ENCODE data around the gene CDC42EP2. TPM values are rescaled to one million over a fixed set of nuclear protein-coding genes. Genes with fewer than 3 reads are reported as not detected.

The CDC42EP2 gene
- total RNA-seq, 1 experiment from 2014 or later: 11.9 TPM

DNA sequence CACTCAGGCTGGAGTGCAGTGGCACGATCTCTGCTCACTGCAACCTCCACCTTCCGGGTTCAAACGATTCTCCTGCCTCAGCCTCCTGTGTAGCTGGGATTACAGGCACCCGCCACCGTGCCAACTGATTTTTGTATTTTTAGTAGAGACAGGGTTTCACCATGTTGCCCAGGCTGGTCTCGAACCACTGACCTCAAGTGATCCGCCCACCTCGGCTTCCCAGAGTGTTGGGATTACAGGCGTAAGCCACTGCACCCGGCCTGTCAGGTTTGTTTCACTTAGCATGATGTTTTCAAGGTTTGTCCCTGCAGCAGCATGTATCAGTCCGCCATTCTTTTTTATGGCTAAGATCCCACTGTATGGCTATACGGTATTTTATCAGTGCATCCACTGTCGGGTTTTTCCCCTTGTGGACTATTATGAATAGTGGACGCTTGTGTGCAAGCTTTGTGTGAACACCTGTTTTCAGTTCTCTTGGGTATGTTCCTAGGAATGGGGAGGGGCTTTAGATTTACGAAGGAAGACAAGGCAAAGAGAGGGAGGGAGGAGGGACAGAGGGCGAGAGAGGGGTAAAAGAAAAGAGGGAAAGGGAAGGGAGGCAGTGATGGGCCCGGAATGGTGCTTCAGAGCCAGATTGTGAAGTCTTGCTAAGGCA lies 13.9 kb upstream of the CDC42EP2 start:
- Mint-ChIP-seq H3K9me3 (no peaks in the 10 kb centered on the region), H3K27ac (no peak overlapping the region; a peak in 1 of 7 replicates)
- DNase-seq: no peak

More for the DNA sequence above, 13.9 kb upstream of the CDC42EP2 start:
- Histone ChIP-seq H3K23me2 (ENCODE audit: insufficient read length, low read depth, low read length, poor library complexity, severe bottlenecking) (no peaks in the 10 kb centered on the region), H3K23ac (ENCODE audit: insufficient read length, low read depth, low read length) (no peak overlapping the region), H3K79me2 (ENCODE audit: insufficient read depth, low read length) (no peaks in the 10 kb centered on the region), H2BK12ac (ENCODE audit: insufficient read length, low read depth, low read length) (no peak overlapping the region), H3K56ac (ENCODE audit: insufficient read length, low read depth, low read length) (no peak overlapping the region), H2BK5ac (ENCODE audit: insufficient read length, low read length) (no peak overlapping the region), H3K9ac (ENCODE audit: extremely low read depth, insufficient read length, low read length) (no peak overlapping the region), H4K5ac (ENCODE audit: insufficient read length, low read depth, low read length) (no peak overlapping the region), H2BK15ac (ENCODE audit: low read depth, low read length) (no peak overlapping the region), H4K8ac (replicated peaks; ENCODE audit: insufficient read length, low read depth, low read length) (no peak overlapping the region), H3K27me3 (ENCODE audit: insufficient read depth, low read length) (no peaks in the 10 kb centered on the region), H2BK120ac (ENCODE audit: low read depth, low read length, poor library complexity, severe bottlenecking) (no peak overlapping the region), H3T11ph (ENCODE audit: low read length) (no peak overlapping the region), H4K91ac (ENCODE audit: insufficient read length, low read depth, low read length) (no peak overlapping the region), H3K4me1 (ENCODE audit: insufficient read depth, low read length) (no peaks in the 10 kb centered on the region), H3K79me1 (ENCODE audit: insufficient read depth, low read depth, low read length, poor library complexity, severe bottlenecking) (no peaks in the 10 kb centered on the region), H3K18ac (ENCODE audit: insufficient read length, low read depth, low read length) (no peak overlapping the region), H2AFZ (ENCODE audit: low read length) (no peak overlapping the region), H3K4me2 (ENCODE audit: insufficient read depth, insufficient read length, low read length) (no peak overlapping the region), H3K9me3 (ENCODE audit: control insufficient read depth, low read depth, low read length) (no peaks in the 10 kb centered on the region), H3K27ac (ENCODE audit: insufficient read length, low read depth, low read length) (no peak overlapping the region), H3K14ac (ENCODE audit: insufficient read depth, low read length) (no peak overlapping the region), H2AK5ac (ENCODE audit: insufficient read length, low read length) (no peak overlapping the region), H4K20me1 (ENCODE audit: control insufficient read depth, insufficient read depth, insufficient read length) (no peaks in the 10 kb centered on the region), H3K4ac (ENCODE audit: low read depth, low read length) (no peak overlapping the region), H2BK20ac (ENCODE audit: low read depth, low read length, poor library complexity, severe bottlenecking) (no peak overlapping the region)
- Mint-ChIP-seq H3K27me3 (ENCODE audit: low read depth) (no peaks in the 10 kb centered on the region; the same call in 1 of the 2 replicates), H3K36me3 (ENCODE audit: insufficient read depth in 1 of 3, low read depth in 3 of 3) (peaks cover 22 to 55% (median 53%) of the 10 kb centered on the region in 3 experiments; a peak in 6 of 7 replicates), H3K4me1 (peaks cover 13 to 21% of the 10 kb centered on the region in 2 experiments), H3K4me3 (no peak overlapping the region; a peak in 2 of 5 replicates)
- TF ChIP-seq, protein P1, sequence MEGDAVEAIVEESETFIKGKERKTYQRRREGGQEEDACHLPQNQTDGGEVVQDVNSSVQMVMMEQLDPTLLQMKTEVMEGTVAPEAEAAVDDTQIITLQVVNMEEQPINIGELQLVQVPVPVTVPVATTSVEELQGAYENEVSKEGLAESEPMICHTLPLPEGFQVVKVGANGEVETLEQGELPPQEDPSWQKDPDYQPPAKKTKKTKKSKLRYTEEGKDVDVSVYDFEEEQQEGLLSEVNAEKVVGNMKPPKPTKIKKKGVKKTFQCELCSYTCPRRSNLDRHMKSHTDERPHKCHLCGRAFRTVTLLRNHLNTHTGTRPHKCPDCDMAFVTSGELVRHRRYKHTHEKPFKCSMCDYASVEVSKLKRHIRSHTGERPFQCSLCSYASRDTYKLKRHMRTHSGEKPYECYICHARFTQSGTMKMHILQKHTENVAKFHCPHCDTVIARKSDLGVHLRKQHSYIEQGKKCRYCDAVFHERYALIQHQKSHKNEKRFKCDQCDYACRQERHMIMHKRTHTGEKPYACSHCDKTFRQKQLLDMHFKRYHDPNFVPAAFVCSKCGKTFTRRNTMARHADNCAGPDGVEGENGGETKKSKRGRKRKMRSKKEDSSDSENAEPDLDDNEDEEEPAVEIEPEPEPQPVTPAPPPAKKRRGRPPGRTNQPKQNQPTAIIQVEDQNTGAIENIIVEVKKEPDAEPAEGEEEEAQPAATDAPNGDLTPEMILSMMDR (conservative IDR thresholded peaks at IDR 0.05): no peak
- WGBS (ENCODE audit: extremely low coverage, insufficient read length, low lambda C conversion rate): no CpG with 5 or more reads among the region's 17 CpGs

Data from H9 (cell line).